ENCODE results near the gene TMEM256.

TMEM256 gene

DNA sequence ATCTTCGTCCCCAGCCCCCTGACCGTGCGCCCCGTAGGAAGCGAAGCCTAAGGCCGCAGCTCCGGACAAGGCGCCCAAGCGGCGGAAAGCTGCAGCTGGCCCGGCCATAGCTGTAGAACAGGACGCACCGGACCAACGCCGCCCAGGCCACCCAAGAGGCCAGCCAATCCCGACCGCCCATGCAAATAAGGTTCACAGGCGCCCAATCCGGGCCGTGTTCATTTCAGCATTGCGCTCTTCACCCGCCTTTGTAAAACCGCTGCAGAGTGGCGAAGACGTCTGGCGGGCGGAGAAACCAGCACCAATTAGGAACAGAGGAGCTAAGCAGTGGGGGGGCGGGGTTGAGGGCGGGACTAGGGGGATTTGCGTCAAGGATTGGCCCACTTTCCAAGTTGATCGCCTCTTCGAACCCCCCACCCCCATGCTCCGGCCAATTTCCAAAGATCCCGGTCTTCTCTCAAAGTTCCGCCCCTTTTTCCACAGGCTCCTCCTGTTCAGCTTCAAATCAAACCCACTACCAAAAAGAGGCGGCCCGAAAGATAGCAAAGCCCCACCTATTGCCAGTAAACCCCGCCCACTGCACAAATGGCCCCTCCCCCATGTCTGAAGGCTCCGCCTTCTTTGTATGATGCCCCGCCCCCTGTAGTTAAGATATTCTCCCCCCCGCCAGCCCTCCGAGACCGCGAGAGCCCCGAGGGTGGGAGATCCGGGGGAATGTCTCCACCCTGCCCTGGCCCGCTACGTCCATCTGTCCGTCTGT lies at the start of gene TMEM256:
TSS of gene TMEM256 (minus strand) at position 121 of the 760 bp plus-strand sequence. CDS start at position 108, 13 bp downstream.
- peak; percentile 99 for DNase-seq
- in situ Hi-C loops (cut with MboI; ENCODE audit: low pct_unique_long_range_greater_than_20kb, low sequenced_read_pairs): no loop called here

DNA sequence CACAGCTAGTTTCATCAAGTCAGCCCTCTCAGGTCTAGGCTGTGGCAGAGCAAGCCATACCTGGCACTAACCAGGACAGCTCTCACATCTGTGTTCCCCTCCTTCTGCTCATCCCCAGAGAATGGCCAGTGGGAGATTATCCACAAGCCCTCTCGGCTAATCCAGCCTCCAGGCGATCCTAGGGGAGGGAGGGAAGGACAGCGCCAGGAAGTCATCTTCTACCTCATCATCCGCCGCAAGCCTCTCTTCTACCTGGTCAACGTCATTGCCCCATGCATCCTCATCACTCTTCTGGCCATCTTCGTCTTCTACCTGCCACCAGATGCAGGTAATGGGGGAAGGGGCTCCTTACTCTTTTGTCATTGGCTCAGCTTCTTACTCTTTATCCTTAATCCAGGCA lies 44.6 kb upstream of the TMEM256 start:
- DNase-seq: no peak
- in situ Hi-C loops (cut with MboI; ENCODE audit: low pct_unique_long_range_greater_than_20kb, low sequenced_read_pairs): no loop called here

DNA sequence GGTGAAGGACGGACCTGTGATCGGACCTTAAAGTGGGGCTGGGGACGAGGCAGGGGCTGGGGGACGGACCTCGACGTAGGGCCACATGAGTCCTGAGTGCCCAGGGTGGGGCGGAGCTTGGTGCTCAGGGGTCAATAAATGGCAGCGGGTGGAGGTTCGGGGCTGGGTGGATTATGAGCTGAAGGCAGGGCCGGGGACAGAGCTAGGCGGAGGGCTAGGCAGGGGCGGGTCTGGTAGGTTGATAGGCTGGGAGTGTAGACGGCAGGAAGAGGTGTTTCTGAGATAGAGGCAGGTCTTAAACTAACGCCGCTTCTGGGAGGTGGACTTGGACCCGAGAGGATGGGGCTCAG lies 41.7 kb upstream of the TMEM256 start:
- no peak for DNase-seq

DNA sequence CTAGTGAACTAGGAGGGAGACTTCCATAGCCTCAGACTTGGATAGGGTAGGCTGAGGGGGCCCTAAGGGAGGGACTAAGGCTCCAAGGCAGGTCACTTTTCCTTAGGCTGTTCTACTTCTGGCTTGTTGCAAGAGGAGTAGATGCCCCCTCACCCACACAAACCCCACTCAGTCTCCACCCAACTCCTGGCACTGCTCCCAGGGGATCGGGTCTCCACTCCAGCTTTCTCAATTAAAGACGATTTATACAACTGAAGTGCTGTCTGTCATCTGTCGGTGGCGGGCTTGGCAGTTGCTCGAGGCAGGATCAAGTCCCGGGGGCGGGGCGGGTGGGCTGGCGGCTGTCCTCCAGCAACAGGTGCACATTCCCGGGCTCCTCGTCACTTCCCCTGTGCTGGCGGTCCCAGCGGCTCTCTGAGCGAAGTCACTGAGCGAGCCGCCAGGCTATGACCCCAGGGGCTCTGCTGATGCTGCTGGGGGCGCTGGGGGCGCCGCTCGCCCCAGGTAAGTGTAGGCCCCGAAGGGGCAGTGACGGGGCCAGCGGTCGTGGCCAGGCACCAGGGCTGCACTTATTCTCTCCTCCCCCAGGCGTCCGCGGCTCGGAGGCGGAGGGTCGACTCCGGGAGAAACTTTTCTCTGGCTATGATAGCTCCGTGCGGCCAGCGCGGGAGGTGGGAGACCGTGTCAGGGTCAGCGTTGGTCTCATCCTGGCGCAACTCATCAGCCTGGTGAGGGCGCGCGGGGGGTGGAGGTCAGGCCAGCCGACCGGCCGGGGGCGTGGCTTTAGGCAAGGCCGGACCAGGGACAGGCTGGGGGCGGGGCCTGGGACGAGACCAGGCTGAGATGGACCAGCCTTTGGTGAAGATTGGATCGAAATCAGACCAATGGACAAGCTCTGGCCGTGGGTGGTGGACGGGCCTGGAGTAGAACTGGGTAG lies 41.1 kb upstream of the TMEM256 start, which contains the start of gene CHRNB1:
TSS of gene CHRNB1 (plus strand) at position 380 of the 937 bp plus-strand sequence. CDS start at position 447, 67 bp downstream.
- DNase-seq: no peak
- in situ Hi-C loops (cut with MboI; ENCODE audit: low pct_unique_long_range_greater_than_20kb, low sequenced_read_pairs): no loop called here

More for the DNA sequence above, 41.7 kb upstream of the TMEM256 start:
- in situ Hi-C loops (cut with MboI; ENCODE audit: low pct_unique_long_range_greater_than_20kb, low sequenced_read_pairs): no loop called here

DNA sequence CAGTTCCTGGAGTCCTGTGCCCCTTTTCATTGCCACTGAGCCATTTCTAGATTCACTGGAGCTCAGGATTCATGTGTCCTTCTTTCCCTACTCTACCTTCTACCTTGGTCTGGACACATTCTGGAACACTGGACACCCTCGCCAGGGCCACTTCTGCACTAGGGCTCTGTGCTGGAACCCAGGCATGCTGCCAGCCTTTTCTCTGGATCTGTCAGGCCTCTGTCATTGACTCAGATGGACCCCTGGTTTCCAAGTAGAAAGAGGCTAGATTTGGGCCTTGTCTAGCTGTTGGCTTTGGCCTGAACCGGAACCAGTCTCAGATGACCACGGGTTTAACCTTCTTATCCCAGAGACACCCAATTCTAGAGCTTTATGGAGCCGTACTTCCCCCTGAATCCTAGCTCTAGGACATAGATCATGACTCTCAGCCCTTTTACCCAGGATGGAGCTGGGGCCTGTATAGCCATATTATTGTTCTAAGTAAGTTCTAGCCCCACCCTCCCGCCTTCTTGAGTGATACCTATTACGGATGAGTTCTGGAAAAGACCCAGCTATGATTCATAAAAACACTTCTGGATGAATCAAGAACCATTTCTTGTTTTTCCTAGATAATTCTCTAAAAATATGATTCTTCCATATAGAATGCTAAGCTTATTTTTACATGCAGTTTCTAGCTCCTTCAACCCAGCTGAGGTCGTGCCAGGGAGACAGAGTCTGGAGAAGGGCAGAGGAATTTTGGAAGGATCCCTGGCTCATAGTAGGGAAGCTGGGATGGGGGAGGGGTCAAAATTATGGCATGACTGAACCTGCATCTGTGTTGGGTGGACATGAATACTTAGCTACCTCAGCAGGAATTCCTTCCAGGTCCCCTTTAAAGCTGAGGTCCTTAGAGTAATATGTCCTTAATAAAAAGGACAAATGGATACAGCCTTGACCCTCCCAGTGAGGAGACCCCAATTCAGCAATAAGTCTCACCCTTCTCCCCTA lies 39.9 kb upstream of the TMEM256 start:
- no peak for DNase-seq
- in situ Hi-C loops (cut with MboI; ENCODE audit: low pct_unique_long_range_greater_than_20kb, low sequenced_read_pairs): no loop called here

DNA sequence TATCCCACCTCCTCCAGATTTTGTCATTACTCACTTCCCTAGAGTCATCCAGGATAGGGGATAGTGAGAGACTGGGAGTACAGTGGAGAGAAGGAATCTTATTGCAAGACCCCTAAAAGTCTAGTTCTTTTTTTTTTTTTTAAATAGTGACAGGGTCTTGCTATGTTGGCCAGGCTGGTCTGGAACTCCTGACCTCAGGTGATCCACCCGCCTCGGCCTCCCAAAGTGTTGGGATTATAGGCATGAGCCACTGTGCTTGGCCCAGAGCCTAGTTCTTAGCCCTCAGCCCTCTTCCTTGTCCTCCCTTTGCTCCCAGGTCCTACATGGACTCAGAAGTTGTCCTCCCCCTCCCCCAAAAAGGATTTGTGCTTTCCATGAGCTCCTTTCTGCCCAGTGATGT lies 38.2 kb upstream of the TMEM256 start:
- in situ Hi-C loops (cut with MboI; ENCODE audit: low pct_unique_long_range_greater_than_20kb, low sequenced_read_pairs): no loop called here
- DNase-seq: no peak

DNA sequence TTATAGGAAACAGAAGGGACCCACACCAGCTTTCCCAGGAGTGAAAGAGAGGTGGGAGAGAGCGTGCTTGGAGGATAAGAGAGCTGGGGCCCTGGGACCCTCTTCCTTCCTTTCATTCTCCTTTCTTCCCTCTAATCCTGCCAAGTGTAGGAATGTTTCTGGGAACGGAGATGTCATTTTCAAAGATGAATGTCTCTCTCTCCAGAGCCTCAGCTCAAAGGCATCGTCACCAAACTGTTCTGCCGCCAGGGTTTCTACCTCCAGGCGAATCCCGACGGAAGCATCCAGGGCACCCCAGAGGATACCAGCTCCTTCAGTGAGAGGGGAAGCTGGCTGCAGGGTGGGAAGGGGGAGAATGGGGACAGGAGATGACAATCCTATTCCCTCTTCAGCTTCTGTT lies 37.4 kb upstream of the TMEM256 start:
- in situ Hi-C loops (cut with MboI; ENCODE audit: low pct_unique_long_range_greater_than_20kb, low sequenced_read_pairs): no loop called here
- DNase-seq: no peak

DNA sequence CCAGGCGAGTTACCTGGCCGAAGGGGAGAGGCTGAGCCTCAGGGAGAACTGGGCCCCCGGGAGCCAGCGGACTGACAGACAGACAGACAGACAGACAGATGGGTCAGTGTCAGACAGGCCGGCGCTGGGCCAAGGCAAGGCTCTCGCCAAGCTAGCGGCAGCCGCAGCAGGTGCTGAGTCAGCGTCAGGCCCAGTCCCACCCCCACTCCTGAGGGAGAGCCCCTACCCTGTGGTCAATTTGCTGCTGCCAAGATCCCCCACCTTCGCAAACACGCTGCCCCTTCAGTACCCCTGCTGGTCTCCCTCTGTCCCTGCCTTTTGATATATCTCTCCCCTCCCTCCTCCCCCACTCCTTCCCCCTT lies 36.9 kb upstream of the TMEM256 start:
- in situ Hi-C loops (cut with MboI; ENCODE audit: low pct_unique_long_range_greater_than_20kb, low sequenced_read_pairs): no loop called here
- no peak for DNase-seq

DNA sequence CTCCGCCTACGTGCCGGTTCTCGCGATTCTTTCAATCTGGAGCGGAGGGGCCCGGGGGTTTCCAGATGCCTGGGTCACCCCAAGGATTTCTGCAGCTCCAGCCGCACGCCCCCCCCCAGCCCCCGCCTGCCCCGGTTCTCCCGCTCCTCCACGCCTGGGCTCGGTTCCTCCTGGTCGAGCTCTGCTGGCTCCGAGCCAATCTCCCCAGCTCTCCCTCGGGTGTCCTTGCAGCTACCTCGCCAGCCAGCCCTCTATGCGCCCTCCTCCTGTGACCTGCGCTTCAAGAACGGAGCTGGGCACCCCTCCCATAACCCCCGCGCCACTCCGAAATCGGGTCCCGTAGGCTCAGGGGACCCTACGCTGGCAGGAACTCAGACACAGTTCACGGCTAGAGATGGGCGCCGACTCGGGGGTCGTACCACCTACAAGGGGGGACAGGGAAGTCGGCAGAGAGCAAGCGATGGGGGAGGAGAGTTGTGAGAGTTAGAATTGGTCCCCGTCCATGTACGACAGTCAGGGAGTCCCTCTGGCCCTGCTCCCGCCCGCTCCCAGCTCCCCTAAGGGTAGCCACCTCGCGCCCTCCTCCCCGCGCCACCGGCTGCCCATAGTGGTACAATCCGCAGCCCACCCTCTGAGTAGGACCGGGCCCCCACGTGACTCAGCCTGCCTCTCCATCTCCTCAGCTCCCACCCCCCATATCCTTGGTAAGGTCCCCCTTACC lies 36.4 kb upstream of the TMEM256 start:
- no peak for DNase-seq
- in situ Hi-C loops (cut with MboI; ENCODE audit: low pct_unique_long_range_greater_than_20kb, low sequenced_read_pairs): no loop called here

DNA sequence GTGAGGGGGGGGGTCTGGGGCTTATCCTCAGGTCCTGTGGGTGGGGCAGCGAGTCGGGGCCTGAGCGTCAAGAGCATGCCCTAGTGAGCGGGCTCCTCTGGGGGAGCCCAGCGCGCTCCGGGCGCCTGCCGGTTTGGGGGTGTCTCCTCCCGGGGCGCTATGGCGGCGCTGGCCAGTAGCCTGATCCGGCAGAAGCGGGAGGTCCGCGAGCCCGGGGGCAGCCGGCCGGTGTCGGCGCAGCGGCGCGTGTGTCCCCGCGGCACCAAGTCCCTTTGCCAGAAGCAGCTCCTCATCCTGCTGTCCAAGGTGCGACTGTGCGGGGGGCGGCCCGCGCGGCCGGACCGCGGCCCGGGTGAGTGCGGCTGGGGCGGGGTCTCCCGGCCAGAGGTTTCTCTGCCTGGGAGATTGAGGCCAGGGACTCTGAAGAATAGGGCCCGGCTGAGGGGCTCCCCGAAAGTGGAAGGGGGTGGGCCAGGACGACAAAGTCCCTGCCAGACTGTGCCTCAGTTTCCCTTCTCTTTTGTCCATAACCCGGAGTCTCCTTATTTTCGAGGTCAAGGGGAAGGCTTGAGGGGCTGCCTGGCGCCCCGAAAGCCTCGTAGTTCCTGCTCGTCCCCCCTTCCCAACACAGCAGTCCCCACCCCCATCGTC lies 35.7 kb upstream of the TMEM256 start, which contains the start of gene FGF11:
TSS of gene FGF11 (plus strand) at position 51 of the 651 bp plus-strand sequence. CDS start at position 160, 109 bp downstream.
- DNase-seq: no peak
- in situ Hi-C loops (cut with MboI; ENCODE audit: low pct_unique_long_range_greater_than_20kb, low sequenced_read_pairs): no loop called here

DNA sequence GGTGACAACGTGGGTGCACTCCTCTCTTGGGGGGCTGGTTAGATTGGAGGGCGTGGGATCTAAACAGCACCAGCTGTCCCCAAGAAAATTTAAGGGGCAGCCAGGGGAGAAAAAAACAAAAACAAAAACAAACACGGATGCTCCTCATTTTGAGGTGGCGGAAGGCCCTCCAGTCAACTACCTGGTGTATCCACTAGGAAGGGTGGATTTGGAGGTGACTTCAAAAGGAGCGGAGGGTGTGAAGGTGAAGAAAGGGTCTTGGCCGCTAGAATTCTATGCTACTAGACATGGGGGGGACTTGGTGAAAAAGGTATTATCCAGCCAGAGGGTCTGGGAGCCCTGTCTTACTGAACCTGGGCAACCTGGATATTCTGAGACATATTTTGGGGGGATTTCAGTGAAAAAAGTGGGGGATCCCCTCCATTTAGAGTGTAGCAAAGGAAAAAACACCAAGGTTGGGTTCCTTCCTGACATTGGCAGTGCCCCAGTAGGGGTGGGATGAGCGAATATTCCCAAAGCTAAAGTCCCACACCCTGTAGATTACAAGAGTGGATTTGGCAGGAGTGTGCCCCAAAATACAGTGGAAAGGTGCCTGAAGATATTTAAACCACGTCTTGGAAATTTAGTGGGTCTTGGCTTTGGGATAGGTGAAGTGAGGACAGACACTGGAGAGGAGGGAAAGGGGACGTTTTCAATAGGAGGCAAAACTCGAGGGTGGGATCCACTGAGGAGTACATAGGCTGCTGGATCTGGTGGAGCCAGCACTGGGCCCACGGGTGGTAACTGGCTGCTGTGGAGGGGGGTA lies 35.0 kb upstream of the TMEM256 start:
- in situ Hi-C loops (cut with MboI; ENCODE audit: low pct_unique_long_range_greater_than_20kb, low sequenced_read_pairs): no loop called here
- no peak for DNase-seq

DNA sequence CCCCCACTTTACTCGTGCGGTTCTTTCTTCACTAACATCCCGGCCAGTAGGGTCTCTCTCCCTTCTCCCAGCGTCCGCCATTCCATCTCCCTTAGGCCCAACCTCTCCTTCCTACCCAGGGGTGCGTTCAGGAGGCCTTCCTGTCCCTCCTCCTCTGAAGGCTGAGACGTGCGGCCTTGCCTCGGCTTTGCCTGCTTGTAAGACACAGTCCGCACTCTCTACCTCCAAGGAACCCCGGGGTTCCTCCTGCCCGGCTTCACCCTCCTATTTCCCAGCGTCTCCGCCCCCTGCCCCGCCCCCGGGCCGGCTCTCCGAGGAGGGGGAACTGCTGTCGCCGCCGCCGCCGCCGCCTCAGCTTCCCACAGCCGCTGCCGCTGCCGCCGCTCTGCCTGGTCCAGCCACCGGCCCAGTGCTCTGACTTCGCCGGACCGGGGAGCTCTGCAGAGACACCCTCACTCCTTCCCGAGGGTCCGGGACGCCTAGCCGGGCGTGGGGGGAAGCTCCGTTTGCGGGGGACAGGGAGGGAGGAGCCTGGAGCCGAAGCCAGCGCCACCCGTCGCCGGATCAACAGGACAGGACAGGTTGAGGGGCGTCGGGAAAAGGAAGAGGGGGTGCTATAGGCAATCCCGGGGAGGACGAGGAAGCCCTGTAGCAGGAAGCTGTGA lies 34.2 kb upstream of the TMEM256 start:
- peak; percentile 68 for DNase-seq

DNA sequence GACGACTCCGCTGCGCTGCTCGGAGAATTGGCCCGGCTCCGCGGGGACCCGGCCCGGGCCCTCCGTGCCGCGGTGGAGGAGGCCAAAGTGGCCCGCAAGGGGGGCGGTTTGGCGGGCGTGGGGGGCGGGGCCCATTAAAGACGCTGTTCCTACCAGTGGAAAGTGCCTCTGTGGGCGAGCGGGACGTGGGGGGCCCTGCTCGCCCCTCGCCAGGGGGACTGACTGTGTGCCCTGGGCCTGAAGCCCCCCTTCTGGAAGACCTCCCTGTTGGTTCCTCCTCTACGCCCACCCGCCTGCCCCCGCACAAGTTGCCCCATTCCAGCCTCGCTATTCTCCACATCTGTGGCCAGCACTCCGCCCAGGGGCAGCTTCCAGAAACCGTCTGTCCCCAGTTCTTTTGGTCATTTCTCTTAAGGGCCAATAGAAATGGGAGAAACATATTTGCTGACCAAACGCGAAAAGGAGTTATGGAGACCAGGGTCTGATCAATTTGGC lies 33.5 kb upstream of the TMEM256 start:
- no peak for DNase-seq
- in situ Hi-C loops (cut with MboI; ENCODE audit: low pct_unique_long_range_greater_than_20kb, low sequenced_read_pairs): no loop called here

More for the DNA sequence above, 34.2 kb upstream of the TMEM256 start:
- in situ Hi-C loops (cut with MboI; ENCODE audit: low pct_unique_long_range_greater_than_20kb, low sequenced_read_pairs): no loop called here

DNA sequence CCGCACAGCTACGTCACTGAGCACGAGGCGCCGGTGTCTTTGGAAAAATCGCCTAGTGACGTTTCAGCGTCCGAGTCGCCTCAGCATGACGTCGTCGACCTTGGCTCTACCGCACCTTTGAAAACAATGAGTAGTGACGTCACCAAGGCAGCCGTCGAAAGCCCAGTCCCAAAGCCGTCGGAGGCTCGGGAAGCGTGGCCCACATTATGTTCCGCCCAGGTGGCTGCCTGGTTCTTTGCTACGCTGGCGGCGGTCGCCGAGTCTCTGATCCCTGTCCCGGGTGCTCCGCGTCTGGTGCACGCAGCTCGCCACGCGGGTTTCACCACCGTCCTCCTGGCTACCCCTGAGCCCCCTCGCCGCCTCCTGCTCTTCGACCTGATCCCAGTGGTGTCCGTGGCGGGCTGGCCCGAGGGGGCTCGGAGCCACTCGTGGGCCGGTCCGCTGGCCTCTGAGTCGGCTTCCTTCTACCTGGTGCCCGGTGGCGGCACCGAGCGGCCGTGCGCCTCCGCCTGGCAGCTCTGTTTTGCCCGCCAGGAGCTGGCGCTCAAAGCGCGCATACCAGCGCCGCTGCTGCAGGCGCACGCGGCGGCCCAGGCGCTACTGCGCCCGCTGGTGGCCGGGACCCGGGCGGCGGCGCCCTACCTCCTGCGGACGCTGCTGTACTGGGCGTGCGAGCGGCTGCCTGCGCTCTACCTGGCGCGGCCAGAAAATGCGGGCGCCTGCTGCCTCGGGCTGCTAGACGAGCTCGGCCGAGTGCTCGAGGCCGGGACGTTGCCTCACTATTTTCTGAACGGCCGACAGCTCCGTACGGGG lies 32.9 kb upstream of the TMEM256 start:
- peak; percentile 85 for DNase-seq
- in situ Hi-C loops (cut with MboI; ENCODE audit: low pct_unique_long_range_greater_than_20kb, low sequenced_read_pairs): no loop called here

DNA sequence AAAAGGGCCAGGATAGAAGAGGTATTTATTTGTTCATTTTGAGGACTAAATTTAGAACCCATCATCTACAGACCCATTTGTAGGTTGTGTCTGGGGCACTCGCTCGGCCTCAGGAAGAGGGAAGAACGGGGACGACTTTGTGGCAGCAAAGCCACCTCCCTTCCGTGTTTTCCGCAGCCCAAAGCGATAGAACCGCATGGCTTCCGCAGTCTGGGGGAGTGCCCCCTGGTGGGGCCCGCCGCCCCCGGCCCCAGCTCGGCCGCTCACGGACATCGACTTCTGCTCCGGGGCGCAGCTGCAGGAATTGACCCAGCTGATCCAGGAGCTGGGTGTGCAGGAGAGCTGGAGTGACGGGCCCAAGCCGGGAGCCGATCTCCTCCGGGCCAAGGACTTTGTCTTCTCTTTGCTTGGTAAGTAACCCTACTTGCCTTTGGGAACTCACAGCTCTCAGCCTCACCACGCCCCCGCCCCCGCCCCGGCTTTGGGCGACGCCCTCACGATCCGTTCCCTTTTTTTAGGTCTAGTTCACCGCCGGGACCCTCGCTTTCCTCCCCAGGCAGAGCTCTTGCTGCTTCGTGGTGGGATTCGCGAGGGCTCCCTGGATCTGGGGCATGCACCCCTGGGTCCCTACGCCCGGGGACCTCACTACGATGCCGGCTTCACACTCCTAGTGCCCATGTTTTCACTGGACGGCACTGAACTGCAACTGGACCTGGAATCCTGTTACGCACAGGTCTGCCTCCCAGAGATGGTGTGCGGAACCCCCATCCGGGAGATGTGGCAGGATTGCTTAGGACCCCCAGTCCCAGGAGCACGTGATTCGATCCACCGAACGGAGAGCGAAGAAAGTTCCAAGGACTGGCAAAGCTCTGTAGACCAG lies 32.0 kb upstream of the TMEM256 start:
- DNase-seq: peak; percentile 87
- in situ Hi-C loops (cut with MboI; ENCODE audit: low pct_unique_long_range_greater_than_20kb, low sequenced_read_pairs): no loop called here

Measured in KBM-7 (cell line).